Activated T-helper 1 cell treated with Interleukin-2 at 50 U/mL for 16 hours (primary cell): ENCODE data around the gene FOLR3.
"Not testable (repeated sequence)": the region's sequence is repeated elsewhere in the genome, so short reads cannot be mapped to it uniquely, and the experiment has no call there.

Experiments used
- DNase-seq: peaks from one replicate; pipeline ENCODE4 v3.0.0-alpha.2; 2020; ENCODE audit warnings: low read depth

The FOLR3 gene

GRCh38 chr11:72135473-72135872, at the start of gene FOLR3:
Gene FOLR3 (plus strand): TSS chr11:72135725. CDS start chr11:72135953, 228 bp downstream.
- not testable (repeated sequence) for DNase-seq

DNA sequence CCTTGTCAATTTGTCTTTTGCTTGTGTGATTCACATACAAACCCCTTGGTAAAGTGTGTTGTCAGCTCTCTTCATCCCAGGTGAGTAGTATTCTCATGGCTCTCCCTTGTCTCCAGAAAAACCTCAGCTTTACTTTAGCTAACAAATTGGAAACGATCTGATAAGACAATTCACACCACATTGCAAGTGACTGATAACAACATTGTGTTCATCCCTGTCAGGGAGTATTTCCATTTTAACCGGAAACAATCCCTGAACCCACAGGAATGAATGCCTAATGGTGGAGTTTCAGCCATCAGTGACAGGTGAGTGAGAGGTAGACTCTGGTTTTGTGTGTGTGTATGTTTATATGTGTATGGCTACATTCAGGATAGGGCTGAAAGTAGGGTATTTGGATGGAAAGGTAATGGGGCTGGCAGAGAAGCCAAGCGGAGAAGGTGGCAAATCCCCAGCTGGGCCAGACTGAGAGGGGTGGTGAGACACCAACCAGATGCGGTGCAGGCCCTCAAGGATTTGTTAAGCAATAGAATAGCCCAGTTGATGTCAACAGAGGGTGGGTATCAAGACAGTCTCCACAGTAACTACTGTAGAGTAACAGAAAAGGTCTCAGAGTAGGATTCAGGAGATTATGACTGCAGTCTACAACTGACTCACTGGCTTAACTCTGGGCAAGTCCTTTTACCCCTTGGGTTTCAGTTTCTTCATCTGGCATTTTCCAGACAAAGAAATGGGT, 47.3 kb upstream of the FOLR3 start:
- no peak for DNase-seq

- peak; percentile 39 for DNase-seq
Observed at GRCh38 chr11:72091292-72091691, 44.2 kb upstream of the FOLR3 start.

DNA sequence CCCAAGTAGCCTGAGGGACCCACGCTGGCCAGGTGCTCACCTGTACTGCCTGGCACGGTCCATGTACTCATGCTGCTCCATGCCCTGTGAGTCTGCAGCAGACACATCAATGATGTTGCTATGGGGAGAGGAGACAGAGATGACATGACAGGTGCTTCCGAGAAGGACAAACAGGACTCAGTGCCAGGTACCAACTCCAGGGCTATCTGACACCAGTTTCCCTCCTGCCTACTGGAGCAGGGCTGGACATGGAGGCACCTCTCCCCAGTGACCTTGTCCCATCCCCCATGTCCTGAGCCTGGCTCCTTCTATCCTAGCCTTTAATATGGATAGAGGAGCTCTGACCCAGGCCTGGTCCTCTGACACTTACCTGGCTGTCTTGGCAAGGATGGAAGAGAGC, 36.8 kb upstream of the FOLR3 start:
- no peak for DNase-seq

GRCh38 chr11:72100009-72100408, 35.5 kb upstream of the FOLR3 start:
- DNase-seq, result no peak

DNA sequence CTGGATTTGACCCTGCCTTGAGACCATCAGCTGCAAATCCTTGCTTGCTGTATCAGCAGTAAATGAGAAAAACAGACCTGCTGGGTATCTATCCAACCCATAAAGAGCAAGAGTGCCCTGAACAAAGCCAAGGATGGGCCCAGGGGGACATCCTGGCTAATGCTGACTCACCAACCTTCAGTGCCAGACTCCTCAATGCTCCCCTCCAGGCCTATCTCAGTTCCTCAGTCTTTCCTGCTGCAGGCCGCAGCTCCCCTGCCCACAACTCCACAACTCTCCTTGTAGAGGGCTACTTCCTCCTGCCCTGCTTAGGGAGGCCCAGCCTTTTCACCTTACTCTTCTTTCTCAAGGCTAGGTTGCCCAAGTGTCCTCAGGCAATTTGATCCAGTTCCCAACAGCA, 35.1 kb upstream of the FOLR3 start:
- DNase-seq, result no peak

GRCh38 chr11:72102162-72102561, 33.4 kb upstream of the FOLR3 start:
- no peak for DNase-seq

GRCh38 chr11:72102631-72102945, 32.9 kb upstream of the FOLR3 start:
- DNase-seq, result no peak

DNA sequence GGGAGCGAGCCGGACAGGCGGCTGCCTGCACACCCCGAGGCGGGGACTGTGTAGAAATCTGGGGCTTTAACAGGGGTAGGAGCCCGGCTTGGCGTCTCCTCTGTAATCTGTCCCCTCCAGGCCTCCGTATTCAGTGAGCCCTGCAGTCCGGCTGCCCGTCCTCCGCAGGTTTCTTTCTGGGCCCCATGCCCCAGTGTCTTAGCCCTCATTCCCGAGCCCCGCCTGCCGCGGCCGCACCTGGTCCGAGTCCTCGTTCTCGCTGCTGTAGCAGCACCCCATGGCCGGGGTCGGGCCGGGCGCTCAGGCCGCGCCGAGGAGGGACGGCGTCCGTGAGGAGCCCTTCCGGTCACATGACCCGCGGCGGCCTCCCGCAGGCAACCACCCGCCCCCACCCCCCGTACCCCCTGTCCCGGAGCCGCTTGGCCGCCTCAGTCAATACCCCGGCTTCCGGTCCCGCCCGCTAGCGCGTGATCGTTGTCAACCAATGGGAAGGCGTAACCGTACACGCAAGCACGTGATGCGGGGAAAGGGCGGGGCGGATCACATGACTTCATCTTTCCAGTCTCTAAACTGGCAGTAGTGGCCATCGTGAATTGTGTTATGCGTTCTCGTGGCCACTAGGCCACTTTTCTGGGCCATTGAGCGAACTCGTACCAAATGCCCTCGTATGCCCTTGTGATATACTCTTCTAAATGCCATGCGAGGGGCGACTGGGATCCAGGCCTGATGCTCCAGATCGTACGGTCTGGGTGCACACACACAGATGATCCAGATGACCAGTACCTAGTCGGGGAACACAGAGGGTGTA, 32.4 kb upstream of the FOLR3 start, which contains the start of gene LAMTOR1:
Gene LAMTOR1 (minus strand): TSS at position 352 of the 808 bp plus-strand sequence. CDS start 73 bp downstream, at position 279.
- DNase-seq, result peak; percentile 95

- no peak for DNase-seq
Observed at GRCh38 chr11:72103754-72104167, 31.8 kb upstream of the FOLR3 start.

DNA sequence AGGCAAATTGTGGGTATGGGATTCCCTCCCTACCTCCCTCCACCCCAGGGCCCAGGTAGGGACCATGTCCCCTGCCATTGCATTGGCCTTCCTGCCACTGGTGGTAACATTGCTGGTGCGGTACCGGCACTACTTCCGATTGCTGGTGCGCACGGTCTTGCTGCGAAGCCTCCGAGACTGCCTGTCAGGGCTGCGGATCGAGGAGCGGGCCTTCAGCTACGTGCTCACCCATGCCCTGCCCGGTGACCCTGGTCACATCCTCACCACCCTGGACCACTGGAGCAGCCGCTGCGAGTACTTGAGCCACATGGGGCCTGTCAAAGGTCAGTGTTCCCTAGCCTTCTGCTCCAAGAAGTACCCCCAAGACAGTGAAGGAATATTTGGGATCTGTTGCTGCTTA, 29.6 kb upstream of the FOLR3 start, which contains the start of gene TOMT:
Gene TOMT (plus strand): TSS at position 37 of the 400 bp plus-strand sequence. CDS start 28 bp downstream, at position 65.
- DNase-seq, result no peak

- no peak for DNase-seq
Observed at GRCh38 chr11:72111300-72112142, 24.0 kb upstream of the FOLR3 start.

DNA sequence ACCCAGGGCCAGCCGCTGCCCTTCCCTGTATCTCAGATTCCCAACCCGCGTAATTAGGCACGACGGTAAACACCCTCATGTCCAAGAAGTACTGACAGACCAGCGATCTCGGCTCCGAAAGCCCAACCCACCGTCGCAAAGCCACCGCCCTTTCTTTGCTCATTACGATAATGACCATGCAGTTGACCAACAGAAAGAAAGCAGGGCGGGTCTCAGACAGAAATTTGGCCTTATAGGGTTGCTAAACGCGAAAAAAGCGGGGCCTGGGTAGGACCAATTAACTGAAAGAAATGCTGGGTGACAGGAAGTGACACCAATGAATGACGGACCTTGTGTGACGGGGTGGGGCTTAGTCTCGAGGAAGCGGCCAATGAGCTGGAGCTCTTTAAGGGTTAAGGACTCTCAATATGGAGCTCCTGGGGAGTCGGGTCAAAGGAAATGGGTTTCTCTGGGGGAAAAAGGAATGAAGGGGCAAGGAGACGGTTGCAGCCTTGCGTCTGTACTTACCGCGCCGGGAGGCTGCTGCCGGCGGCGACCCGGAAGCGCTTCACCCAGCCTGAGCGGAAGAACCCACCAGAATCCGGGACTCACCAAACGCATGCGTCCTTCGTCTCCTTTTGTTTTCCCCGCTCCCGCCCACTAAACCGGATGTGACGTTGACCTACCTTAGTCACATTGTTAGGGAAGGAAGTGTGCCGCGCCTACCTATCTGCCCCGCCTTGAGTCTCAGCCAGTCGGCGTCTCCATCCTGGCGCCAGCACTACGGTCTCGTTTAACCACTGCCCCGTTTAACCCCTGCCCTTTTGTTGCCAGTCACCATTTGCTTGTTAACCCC, 23.2 kb upstream of the FOLR3 start, which contains the start of gene ANAPC15:
Gene ANAPC15 (minus strand): TSS at position 553 of the 835 bp plus-strand sequence. CDS start 1,419 bp downstream, outside the sequence.
- peak; percentile 93 for DNase-seq

DNA sequence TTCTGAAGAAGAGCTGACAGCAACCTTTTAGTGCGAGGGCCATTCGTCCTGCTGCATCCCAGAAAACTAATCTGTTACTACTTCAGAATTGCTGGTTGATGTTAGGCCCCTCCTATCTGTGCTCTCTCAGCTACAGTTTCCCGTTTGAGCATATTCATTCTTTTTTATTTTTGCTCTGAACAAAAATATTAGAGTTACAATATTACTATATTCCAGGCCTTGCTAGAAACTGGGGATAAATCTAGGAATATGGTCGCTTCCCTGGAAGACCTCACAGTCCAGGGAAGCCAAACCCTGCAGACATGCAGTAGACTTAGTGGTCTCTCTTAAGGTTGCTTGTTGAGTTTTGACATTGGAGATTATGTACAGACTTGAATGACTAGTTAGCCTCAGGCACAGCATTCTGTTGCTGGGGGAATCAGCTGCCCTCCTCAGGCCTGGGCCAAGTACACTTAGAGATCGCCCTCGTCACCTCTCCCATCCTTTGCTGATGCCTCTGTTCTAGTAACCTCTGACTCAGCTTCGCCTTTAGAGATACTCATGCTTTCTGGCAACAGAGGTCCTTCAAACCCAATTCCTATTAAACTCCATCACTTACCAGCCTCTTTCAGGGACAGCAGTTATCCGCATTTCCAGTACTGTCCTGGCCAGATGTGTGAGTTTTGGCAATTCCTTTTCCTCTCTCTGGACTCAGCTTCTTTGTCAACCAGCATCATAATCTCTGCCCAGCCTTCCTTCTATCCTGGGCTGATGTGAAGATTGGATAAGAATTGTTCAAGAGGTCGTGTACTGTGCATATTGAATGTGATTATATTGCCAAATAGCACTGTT, 22.3 kb upstream of the FOLR3 start:
- no peak for DNase-seq

- DNase-seq, result no peak
Observed at GRCh38 chr11:72114570-72114969, 21.0 kb upstream of the FOLR3 start.

- no peak for DNase-seq
Observed at GRCh38 chr11:72116019-72116755, 19.3 kb upstream of the FOLR3 start.

- DNase-seq, result no peak
Observed at GRCh38 chr11:72119198-72119597, 16.3 kb upstream of the FOLR3 start.

DNA sequence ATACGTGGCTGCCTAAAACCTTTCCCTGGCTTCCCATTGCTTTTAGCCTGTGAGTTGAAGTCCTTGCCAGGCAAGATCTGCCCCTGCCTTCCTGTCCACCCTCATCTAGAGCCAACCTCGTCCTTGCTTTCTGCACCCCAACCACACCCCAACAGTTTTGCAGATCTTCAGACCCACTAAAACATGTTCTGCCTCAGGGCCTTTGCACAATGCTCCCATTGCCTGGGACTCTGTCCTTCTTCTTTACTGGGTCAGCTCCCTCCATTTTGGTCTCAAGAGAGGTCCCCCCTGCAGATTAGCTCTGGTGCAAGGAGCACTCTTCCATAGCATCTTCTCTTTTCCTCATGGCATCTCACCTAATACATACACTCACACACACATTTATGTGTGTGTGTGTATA, 14.6 kb upstream of the FOLR3 start:
- no peak for DNase-seq

GRCh38 chr11:72122607-72123006, 12.9 kb upstream of the FOLR3 start:
- no peak for DNase-seq
